IMR-90 (cell line): ENCODE measurements around the gene DNAH17. TPM values are rescaled to one million over a fixed set of nuclear protein-coding genes. Genes with fewer than 3 reads are reported as not detected.

Experiments used
- ATAC-seq: fragments of 200-7000 bp; cut with Tn5 transposase; 2 replicates; pipeline ENCODE4 v1.9.1; 2020; ENCODE audit warnings: low read depth, mild to moderate bottlenecking, moderate library complexity
- BruUV-seq: library from RNA; stranded (reverse); fragments of 400-500 nt; replicated peaks from 2 replicates; lab custom pipeline; 2021; lab: Mats Ljungman, UMichigan
- CTCF ChIA-PET: fragments of 300-600 bp; formaldehyde crosslinking; extraction: SDS; loops from one replicate; lab custom pipeline; 2021; ENCODE audit warnings: antibody characterized with exemption; lab: Yijun Ruan, JAX
- POLR2A ChIA-PET: fragments of 300-600 bp; sonication (Branson Sonifier 250); formaldehyde crosslinking; loops from one replicate; lab custom pipeline; 2022; ENCODE audit warnings: antibody characterized with exemption; ENCODE audit not compliant: unreplicated experiment; lab: Charles Lee
- DNase-seq: peaks from one replicate; pipeline ENCODE4 v3.0.0; 2013
- H2AFZ ChIP-seq: replicated peaks from 2 replicates; pipeline ENCODE3; 2013; ENCODE audit warnings: low read length, mild to moderate bottlenecking; ENCODE audit not compliant: poor library complexity
- H2AK5ac ChIP-seq: 2 replicates; pipeline ENCODE4 v1.6.1; 2013; ENCODE audit warnings: low read depth, low read length, inconsistent platforms
- H2AK9ac ChIP-seq: replicated peaks from 2 replicates; pipeline ENCODE3; 2013; ENCODE audit warnings: mild to moderate bottlenecking, low read depth, low read length, moderate library complexity; ENCODE audit not compliant: poor library complexity
- H2BK120ac ChIP-seq: 2 replicates; pipeline ENCODE4 v1.6.1; 2013; ENCODE audit warnings: low read depth, low read length, inconsistent platforms
- H2BK15ac ChIP-seq: 3 replicates; pipeline ENCODE4 v1.6.1; 2013; ENCODE audit warnings: low read depth, low read length, inconsistent platforms
- H2BK20ac ChIP-seq: 2 replicates; pipeline ENCODE4 v1.6.1; 2013; ENCODE audit warnings: low read depth, mild to moderate bottlenecking, inconsistent platforms, low read length, moderate library complexity
- H2BK5ac ChIP-seq: 2 replicates; pipeline ENCODE4 v1.6.1; 2013; ENCODE audit warnings: mild to moderate bottlenecking, low read depth, low read length, inconsistent platforms; ENCODE audit not compliant: poor library complexity, severe bottlenecking
- H3K14ac ChIP-seq: replicated peaks from 2 replicates; pipeline ENCODE4 v1.6.1; 2013; ENCODE audit warnings: low read depth, low read length, inconsistent platforms
- H3K18ac ChIP-seq: 2 replicates; pipeline ENCODE4 v1.6.1; 2013; ENCODE audit warnings: low read depth, low read length, control low read depth
- H3K23ac ChIP-seq: 2 replicates; pipeline ENCODE4 v1.6.1; 2013; ENCODE audit warnings: low read depth, low read length, inconsistent platforms
- H3K27ac ChIP-seq: 2 replicates; pipeline ENCODE4 v1.5.1; 2013; ENCODE audit warnings: mild to moderate bottlenecking, control low read depth, low read length; ENCODE audit not compliant: insufficient read depth
- H3K27me3 ChIP-seq: 2 replicates; pipeline ENCODE4 v1.6.1; 2013; ENCODE audit warnings: low read length; ENCODE audit not compliant: control insufficient read depth, insufficient read depth
- H3K36me3 ChIP-seq: 2 replicates; pipeline ENCODE4 v1.6.1; 2013; ENCODE audit warnings: low read length, mixed read lengths; ENCODE audit not compliant: control insufficient read depth, insufficient read depth
- H3K4ac ChIP-seq: 2 replicates; pipeline ENCODE4 v1.6.1; 2013; ENCODE audit warnings: low read depth, low read length, inconsistent platforms
- H3K4me1 ChIP-seq: 2 replicates; pipeline ENCODE4 v1.6.1; 2013; ENCODE audit warnings: low read length, mixed read lengths; ENCODE audit not compliant: control insufficient read depth, insufficient read depth
- H3K4me2 ChIP-seq: 2 replicates; pipeline ENCODE4 v1.6.1; 2013; ENCODE audit warnings: low read depth, mild to moderate bottlenecking, control low read depth, low read length, moderate library complexity
- H3K4me3 ChIP-seq: 2 replicates; pipeline ENCODE4 v1.5.1; 2013; ENCODE audit warnings: low read depth, mild to moderate bottlenecking, control low read depth, low read length, moderate library complexity; ENCODE audit not compliant: insufficient read depth
- H3K56ac ChIP-seq: 2 replicates; pipeline ENCODE4 v1.6.1; 2013; ENCODE audit warnings: low read length, inconsistent platforms; ENCODE audit not compliant: insufficient read depth; ENCODE audit errors: extremely low read depth
- H3K79me1 ChIP-seq, 2 experiments: 2 replicates each; pipeline ENCODE4 v1.6.1; 2013; ENCODE audit warnings: low read length in 2 of 2, inconsistent platforms in 1 of 2, low read depth in 1 of 2
- H3K9ac ChIP-seq: 2 replicates; pipeline ENCODE4 v1.6.1; 2013; ENCODE audit warnings: low read depth, low read length, control low read depth
- H3K9me1 ChIP-seq: 2 replicates; pipeline ENCODE4 v1.6.1; 2013; ENCODE audit warnings: low read length, inconsistent platforms; ENCODE audit not compliant: insufficient read depth
- H3K9me3 ChIP-seq: 2 replicates; pipeline ENCODE4 v1.6.1; 2013; ENCODE audit warnings: low read length; ENCODE audit not compliant: control insufficient read depth, insufficient read depth
- H4K20me1 ChIP-seq: 2 replicates; pipeline ENCODE4 v1.6.1; 2013; ENCODE audit warnings: low read length, inconsistent platforms; ENCODE audit not compliant: insufficient read depth
- H4K5ac ChIP-seq: 2 replicates; pipeline ENCODE4 v1.6.1; 2013; ENCODE audit warnings: mild to moderate bottlenecking, low read depth, low read length, control low read depth
- H4K8ac ChIP-seq, 2 experiments: 2 replicates each; pipeline ENCODE4 v1.6.1; 2013; ENCODE audit warnings: low read depth in 2 of 2, low read length in 2 of 2, control low read depth in 1 of 2, inconsistent platforms in 1 of 2
- H4K91ac ChIP-seq: 2 replicates; pipeline ENCODE4 v1.6.1; 2013; ENCODE audit warnings: low read depth, low read length, inconsistent platforms; ENCODE audit not compliant: insufficient read depth
- CEBPB ChIP-seq: IDR thresholded peaks from 2 replicates; pipeline ENCODE4 v1.6.1; 2012; ENCODE audit warnings: low read depth, low read length, improper control_type of control experiment
- SMC3 ChIP-seq: fragments of 150-350 bp; IDR thresholded peaks from 2 replicates; pipeline ENCODE4 v1.6.1; 2016; ENCODE audit warnings: low read depth, mild to moderate bottlenecking, antibody characterized with exemption, low read length, moderate library complexity
- WGBS, 2 experiments: methylation state at CpG; one replicate each; pipeline versions ENCODE4 v1.1.5 to v1.1.7; 2013; ENCODE audit warnings: missing lambda C conversion rate in 2 of 2; ENCODE audit not compliant: insufficient read length in 1 of 2; ENCODE audit errors: extremely low coverage in 2 of 2; 5-methylcytosine and 5-hydroxymethylcytosine counted together
- dilution Hi-C: fragments of 300-500 bp; cut with HindIII; formaldehyde crosslinking; loops from one replicate; pipeline ENCODE4 v1.14.3; 2018; ENCODE audit warnings: low sequenced_read_pairs; ENCODE audit not compliant: unreplicated experiment
- in situ Hi-C: fragments of 300-500 bp; cut with MboI; formaldehyde crosslinking; loops from 3 replicates; pipeline ENCODE4 v1.14.3; 2019; ENCODE audit warnings: low sequenced_read_pairs, inconsistent platforms, mixed read lengths
- intact Hi-C: fragments of 100-400 bp; cut with micrococcal nuclease; formaldehyde crosslinking; loops from 2 replicates; pipeline ENCODE4 v1.10.0; 2022
- polyA plus RNA-seq, 3 experiments: library from polyadenylated mRNA; depleted of rRNA; stranded (reverse); fragments of >200 nt; gene quantifications; 2 replicates each; pipeline ENCODE4 v1.2.3, GENCODE V29; 2012; ENCODE audit warnings: low replicate concordance in 1 of 3
- total RNA-seq: library from RNA; depleted of rRNA; stranded (reverse); fragments of >200 nt; gene quantifications from 2 replicates; pipeline ENCODE4 v1.2.3, GENCODE V29; 2012

The DNAH17 gene
- total and polyA plus RNA-seq, 2 of the 4 experiments (the other 2 are of a cell fraction), result not detected

DNA sequence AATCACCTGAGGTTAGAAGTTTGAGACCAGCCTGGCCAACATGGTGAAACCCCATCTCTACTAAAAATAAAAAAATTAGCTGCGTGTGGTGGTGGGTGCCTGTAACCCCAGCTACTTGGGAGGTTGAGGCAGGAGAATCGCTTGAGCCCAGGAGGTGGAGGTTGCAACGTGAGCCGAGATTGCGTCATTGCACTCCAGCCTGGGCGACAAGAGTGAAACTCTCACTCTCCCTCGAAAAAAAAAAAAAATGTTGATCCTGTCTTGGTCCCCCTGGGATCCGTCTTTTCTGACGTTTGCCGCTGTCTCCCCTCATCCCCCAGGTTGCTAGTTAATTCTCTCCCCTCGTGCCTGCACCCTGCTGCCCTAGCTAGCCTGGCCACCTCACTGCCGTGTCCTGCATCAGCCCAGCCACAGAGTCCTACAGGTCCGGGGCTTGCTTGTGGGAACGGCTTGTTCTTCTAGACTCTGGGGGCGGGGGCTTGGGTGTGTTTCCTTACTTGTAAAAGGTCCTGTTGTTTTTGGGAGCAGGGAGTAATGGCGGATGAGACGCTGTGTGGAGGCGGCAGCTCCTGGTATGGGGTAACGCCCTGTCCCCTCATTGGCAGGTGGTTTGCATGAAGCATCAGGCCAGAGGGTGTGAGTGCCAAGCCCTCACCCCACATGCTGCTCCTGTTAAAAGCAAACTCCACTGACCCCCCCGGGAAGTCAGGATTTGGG lies 154.2 kb downstream of the DNAH17 start:
- Histone ChIP-seq H4K20me1 (peaks cover 12% of the 10 kb centered on the region; the same call in 1 of the 2 replicates), H2BK20ac (no peak overlapping the region), H3K18ac (no peak overlapping the region), H2BK5ac (no peak overlapping the region), H2AK9ac (no peak overlapping the region), H3K4me3 (no peak overlapping the region), H4K91ac (no peak overlapping the region), H4K5ac (no peak overlapping the region), H3K4me2 (no peak overlapping the region), H2BK120ac (no peak overlapping the region), H3K9ac (no peak overlapping the region), H3K14ac (no peak overlapping the region), H3K27me3 (no peaks in the 10 kb centered on the region), H3K36me3 (peaks cover 57% of the 10 kb centered on the region), H2BK15ac (no peak overlapping the region), H3K56ac (no peak overlapping the region), H3K23ac (no peak overlapping the region), H3K9me1 (no peaks in the 10 kb centered on the region), H4K8ac (no peak overlapping the region), H3K79me1 (peaks cover 9 to 62% of the 10 kb centered on the region in 2 experiments), H3K9me3 (no peaks in the 10 kb centered on the region), H2AFZ (no peak overlapping the region), H3K4ac (no peak overlapping the region), H2AK5ac (no peak overlapping the region), H3K27ac (no peak overlapping the region), H3K4me1 (peaks cover 7% of the 10 kb centered on the region; the same call in 1 of the 2 replicates)
- BruUV-seq, result no TSS peak
- 82% methylated on average over 3 of the region's 20 CpGs; no CpG with 5 or more reads in 1 of the 2 experiments for WGBS, 2 experiments
- ChIA-PET POLR2A (no interaction called here), CTCF (interaction anchor here (0.6 to 2.2 kb wide), 6 partner anchors 59 to 1646 kb away, joined by 3 to 11 read pairs (median 4); no protein-coding TSS in a partner anchor)
- TF ChIP-seq CEBPB (peak; percentile 50; the same call in 1 of the 2 replicates), SMC3 (no peak)
- DNase-seq (no peak), ATAC-seq (no peak)
- intact Hi-C loops (loop anchor here (1.0 kb wide), 3 partner anchors 63 to 172 kb away; partner anchors contain the start of gene SOCS3), in situ Hi-C loops (loop anchor here (10.0 kb wide), 2 partner anchors 128 to 308 kb away; no protein-coding TSS in a partner anchor), dilution Hi-C loops (no loop called here)
